ENCODE measurements around the gene DUSP21. TPM values are rescaled to one million over a fixed set of nuclear protein-coding genes. Genes with fewer than 3 reads are reported as not detected.
"Not testable (repeated sequence)": the region's sequence is repeated elsewhere in the genome, so short reads cannot be mapped to it uniquely, and the experiment has no call there.

Gene DUSP21
- not detected for total RNA-seq

- H3K4me1 Mint-ChIP-seq: no peaks in the 10 kb centered on the region
- ATAC-seq: no peak
- H3K9me3 Mint-ChIP-seq (ENCODE audit: low read depth): no peaks in the 10 kb centered on the region
- H3K4me3 Mint-ChIP-seq: no peak within 1 kb of the TSS
- no peak within 1 kb of the TSS for H3K27ac Mint-ChIP-seq
- CTCF ChIA-PET: no interaction called here
- DNase-seq: no peak
- H3K36me3 Mint-ChIP-seq: no peaks in the 10 kb centered on the region
- no peaks in the 10 kb centered on the region for H3K27me3 Mint-ChIP-seq
Measured at GRCh38 chrX:44843753-44844152, at the start of gene DUSP21. DUSP21 (plus strand) TSS chrX:44844021; CDS start chrX:44844133, 112 bp downstream.

GRCh38 chrX:44795945-44796450 lies 47.8 kb upstream of the DUSP21 start:
- no peak for ATAC-seq
- H3K4me3 Mint-ChIP-seq: no peak overlapping the region
- CTCF ChIA-PET: no interaction called here
- no peak for DNase-seq
- no peaks in the 10 kb centered on the region for H3K36me3 Mint-ChIP-seq
- no peaks in the 10 kb centered on the region for H3K27me3 Mint-ChIP-seq
- H3K27ac Mint-ChIP-seq: no peak overlapping the region
- no peaks in the 10 kb centered on the region for H3K9me3 Mint-ChIP-seq (ENCODE audit: low read depth)
- H3K4me1 Mint-ChIP-seq: no peaks in the 10 kb centered on the region

DNA sequence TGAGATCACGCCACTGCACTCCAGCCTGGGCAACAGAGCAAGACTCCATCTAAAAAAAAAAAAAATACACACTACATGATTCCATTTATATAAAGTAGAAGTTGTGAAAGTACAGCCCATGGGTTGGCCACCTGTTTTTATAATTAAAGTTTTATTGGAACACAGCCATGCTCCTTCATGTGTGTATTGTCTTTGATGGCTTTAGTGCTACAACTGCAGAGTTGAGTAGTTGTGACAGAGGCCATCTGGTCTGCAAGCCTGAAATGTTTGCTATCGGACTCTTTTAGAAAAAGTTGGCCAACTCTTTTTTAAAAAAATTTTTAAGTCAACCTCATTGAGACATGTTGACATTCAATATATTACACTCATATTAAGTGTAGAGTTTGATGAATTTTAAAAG lies 41.2 kb upstream of the DUSP21 start:
- Mint-ChIP-seq H3K36me3 (no peaks in the 10 kb centered on the region), H3K9me3 (ENCODE audit: low read depth) (no peaks in the 10 kb centered on the region), H3K4me3 (no peak overlapping the region), H3K4me1 (no peaks in the 10 kb centered on the region), H3K27me3 (no peaks in the 10 kb centered on the region), H3K27ac (no peak overlapping the region)
- DNase-seq: no peak
- no peak for ATAC-seq
- CTCF ChIA-PET: no interaction called here

GRCh38 chrX:44815681-44816080 lies 28.1 kb upstream of the DUSP21 start:
- CTCF ChIA-PET: no interaction called here
- H3K4me1 Mint-ChIP-seq: no peaks in the 10 kb centered on the region
- no peak for DNase-seq
- no peak overlapping the region for H3K4me3 Mint-ChIP-seq
- no peaks in the 10 kb centered on the region for H3K9me3 Mint-ChIP-seq (ENCODE audit: low read depth)
- H3K27me3 Mint-ChIP-seq: no peaks in the 10 kb centered on the region
- no peaks in the 10 kb centered on the region for H3K36me3 Mint-ChIP-seq
- H3K27ac Mint-ChIP-seq: no peak overlapping the region
- no peak for ATAC-seq

DNA sequence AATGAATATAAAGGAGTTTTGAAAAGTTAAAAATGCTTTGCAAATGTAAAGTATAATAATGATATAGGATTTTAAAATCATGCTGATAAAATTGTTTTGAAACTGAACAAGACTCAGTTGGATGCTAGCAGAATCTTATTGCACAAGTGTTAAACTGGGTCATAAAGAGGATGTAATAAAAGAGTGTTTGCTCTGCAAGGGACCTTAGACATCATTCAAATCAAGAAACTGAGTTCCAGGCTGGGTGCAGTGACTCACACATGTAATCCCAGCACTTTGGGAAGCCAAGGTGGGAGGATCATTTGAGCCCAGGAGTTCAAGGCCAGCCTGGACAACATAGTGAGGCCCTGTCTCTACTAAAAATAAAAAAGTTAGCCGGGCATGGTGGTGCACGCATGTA lies 27.5 kb upstream of the DUSP21 start:
- CTCF ChIA-PET: no interaction called here
- DNase-seq (no peak), ATAC-seq (no peak)
- Mint-ChIP-seq H3K9me3 (ENCODE audit: low read depth) (no peaks in the 10 kb centered on the region), H3K27me3 (no peaks in the 10 kb centered on the region), H3K4me3 (no peak overlapping the region), H3K36me3 (no peaks in the 10 kb centered on the region), H3K27ac (no peak overlapping the region), H3K4me1 (no peaks in the 10 kb centered on the region)

DNA sequence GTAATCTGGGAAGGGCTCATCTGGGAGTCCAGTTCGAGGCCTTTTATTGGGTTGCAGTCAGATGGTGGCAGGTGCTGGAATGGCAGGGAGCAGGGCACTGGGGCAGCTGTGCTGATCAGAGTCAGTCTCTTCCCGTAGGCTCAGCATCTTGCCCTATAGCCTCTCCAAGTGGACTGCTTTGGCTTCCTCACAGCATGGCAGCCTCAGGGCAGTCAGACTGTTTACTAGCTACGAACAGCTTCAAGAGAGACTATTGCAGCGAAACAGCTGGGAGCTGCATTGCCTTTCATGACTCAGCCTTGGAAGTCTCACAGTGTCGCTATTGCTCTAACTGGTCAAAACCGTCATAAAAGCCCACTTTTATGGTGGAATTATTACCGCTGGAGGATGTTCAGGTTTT lies 26.8 kb upstream of the DUSP21 start:
- no peaks in the 10 kb centered on the region for H3K4me1 Mint-ChIP-seq
- H3K4me3 Mint-ChIP-seq: no peak overlapping the region
- H3K27me3 Mint-ChIP-seq: no peaks in the 10 kb centered on the region
- no peaks in the 10 kb centered on the region for H3K36me3 Mint-ChIP-seq
- DNase-seq: no peak
- CTCF ChIA-PET: no interaction called here
- peaks cover 2% of the 10 kb centered on the region for H3K9me3 Mint-ChIP-seq (ENCODE audit: low read depth)
- no peak overlapping the region for H3K27ac Mint-ChIP-seq
- ATAC-seq: no peak

GRCh38 chrX:44822601-44823000 lies 21.2 kb upstream of the DUSP21 start:
- Mint-ChIP-seq H3K36me3 (no peaks in the 10 kb centered on the region), H3K27ac (no peak overlapping the region), H3K4me1 (no peaks in the 10 kb centered on the region), H3K27me3 (no peaks in the 10 kb centered on the region), H3K4me3 (no peak overlapping the region), H3K9me3 (ENCODE audit: low read depth) (peaks cover 6% of the 10 kb centered on the region)
- CTCF ChIA-PET: no interaction called here
- DNase-seq (no peak), ATAC-seq (no peak)

GRCh38 chrX:44823193-44823592 lies 20.6 kb upstream of the DUSP21 start:
- H3K4me3 Mint-ChIP-seq; H3K4me1 Mint-ChIP-seq; ATAC-seq; DNase-seq; CTCF ChIA-PET; H3K36me3 Mint-ChIP-seq; H3K9me3 Mint-ChIP-seq (ENCODE audit: low read depth); H3K27ac Mint-ChIP-seq; H3K27me3 Mint-ChIP-seq: not testable (repeated sequence)

DNA sequence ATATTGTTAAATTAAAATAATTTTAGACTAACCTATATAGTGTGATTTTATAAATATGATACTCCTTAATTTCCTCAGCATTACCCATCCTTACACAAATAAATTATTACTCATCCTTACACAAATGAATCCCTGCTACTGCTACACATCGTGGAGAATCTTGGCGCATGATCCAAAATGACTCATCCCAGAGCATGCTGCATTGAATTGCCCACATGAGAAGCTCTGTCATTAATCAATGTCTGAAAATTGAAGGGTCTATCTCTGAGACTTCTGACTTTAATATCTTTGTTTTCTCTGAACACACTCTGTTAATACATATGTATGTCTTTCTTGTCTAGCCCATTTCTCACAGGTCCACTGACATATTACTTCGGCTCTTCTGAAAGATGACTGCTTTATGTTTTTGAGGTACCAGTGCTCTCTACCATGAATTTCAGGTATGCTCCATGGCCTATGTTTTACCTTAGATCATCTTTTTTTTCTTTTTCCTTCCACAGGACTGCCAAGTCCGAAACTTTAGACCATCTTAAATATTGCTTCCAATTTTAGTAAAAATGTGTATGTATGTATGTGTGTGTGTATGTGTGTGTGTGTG lies 15.7 kb upstream of the DUSP21 start:
- Mint-ChIP-seq H3K27me3 (no peaks in the 10 kb centered on the region), H3K27ac (no peak overlapping the region), H3K4me1 (no peaks in the 10 kb centered on the region), H3K36me3 (no peaks in the 10 kb centered on the region), H3K9me3 (ENCODE audit: low read depth) (no peaks in the 10 kb centered on the region), H3K4me3 (no peak overlapping the region)
- ATAC-seq: no peak
- CTCF ChIA-PET: no interaction called here
- no peak for DNase-seq

DNA sequence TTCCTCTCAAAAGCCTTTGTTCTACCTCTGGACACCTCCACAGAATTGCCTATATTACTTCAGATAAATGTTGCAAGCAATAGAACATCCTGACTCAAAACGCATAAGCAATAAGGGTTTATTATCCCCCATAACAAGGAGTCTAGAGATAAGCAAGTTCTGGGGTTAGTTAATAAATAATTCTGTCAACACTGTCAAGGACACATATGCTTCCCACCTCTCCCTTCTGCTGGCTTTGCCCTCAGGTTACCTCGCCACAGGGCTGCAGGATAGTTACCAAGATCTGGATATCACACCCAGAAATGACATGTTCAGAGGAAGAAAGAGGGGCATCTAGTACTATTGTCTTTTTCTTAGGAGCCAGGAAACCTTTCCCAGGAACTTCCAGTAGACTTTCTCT lies 14.0 kb upstream of the DUSP21 start:
- CTCF ChIA-PET: no interaction called here
- Mint-ChIP-seq H3K4me3 (no peak overlapping the region), H3K4me1 (no peaks in the 10 kb centered on the region), H3K9me3 (ENCODE audit: low read depth) (no peaks in the 10 kb centered on the region), H3K36me3 (no peaks in the 10 kb centered on the region), H3K27me3 (no peaks in the 10 kb centered on the region), H3K27ac (no peak overlapping the region)
- ATAC-seq (no peak), DNase-seq (no peak)

- no peaks in the 10 kb centered on the region for H3K27me3 Mint-ChIP-seq
- H3K4me3 Mint-ChIP-seq: no peak overlapping the region
- no peak overlapping the region for H3K27ac Mint-ChIP-seq
- H3K4me1 Mint-ChIP-seq: no peaks in the 10 kb centered on the region
- no peak for ATAC-seq
- DNase-seq: no peak
- no peaks in the 10 kb centered on the region for H3K36me3 Mint-ChIP-seq
- CTCF ChIA-PET: no interaction called here
- H3K9me3 Mint-ChIP-seq (ENCODE audit: low read depth): no peaks in the 10 kb centered on the region
Measured at GRCh38 chrX:44842550-44843317, 1.1 kb upstream of the DUSP21 start.

GRCh38 chrX:44843318-44843702 lies 511 bp upstream of the DUSP21 start:
- ATAC-seq (no peak), DNase-seq (no peak)
- no peak overlapping the region for H3K4me3 Mint-ChIP-seq
- H3K9me3 Mint-ChIP-seq (ENCODE audit: low read depth): no peaks in the 10 kb centered on the region
- no peaks in the 10 kb centered on the region for H3K27me3 Mint-ChIP-seq
- no peaks in the 10 kb centered on the region for H3K36me3 Mint-ChIP-seq
- H3K27ac Mint-ChIP-seq: no peak overlapping the region
- no peaks in the 10 kb centered on the region for H3K4me1 Mint-ChIP-seq
- CTCF ChIA-PET: no interaction called here

- ATAC-seq: no peak
- no peaks in the 10 kb centered on the region for H3K27me3 Mint-ChIP-seq
- H3K36me3 Mint-ChIP-seq: no peaks in the 10 kb centered on the region
- no peak for DNase-seq
- CTCF ChIA-PET: no interaction called here
- H3K4me3 Mint-ChIP-seq: no peak overlapping the region
- no peaks in the 10 kb centered on the region for H3K4me1 Mint-ChIP-seq
- H3K27ac Mint-ChIP-seq: no peak overlapping the region
- H3K9me3 Mint-ChIP-seq (ENCODE audit: low read depth): no peaks in the 10 kb centered on the region
Measured at GRCh38 chrX:44844204-44844603, 383 bp downstream of the DUSP21 start.

DNA sequence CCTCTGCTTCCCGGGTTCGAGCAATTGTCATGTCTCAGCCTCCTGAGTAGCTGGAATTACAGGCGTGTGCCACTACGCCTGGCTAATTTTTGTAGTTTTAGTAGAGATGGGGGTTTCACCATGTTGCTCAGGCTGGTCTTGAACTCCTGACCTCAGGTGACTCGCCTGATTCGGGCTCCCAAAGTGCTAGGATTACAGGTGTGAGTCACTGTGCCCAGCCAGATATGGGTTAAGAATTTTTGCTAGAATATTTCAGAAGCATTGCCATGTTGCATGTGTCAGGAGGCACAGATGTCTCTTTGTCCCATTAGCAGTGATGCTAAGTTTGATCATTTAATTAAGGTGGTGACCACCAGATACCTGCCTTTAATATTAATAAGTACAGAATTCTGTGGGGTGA lies 7.1 kb downstream of the DUSP21 start:
- H3K27ac Mint-ChIP-seq; ATAC-seq; H3K27me3 Mint-ChIP-seq; H3K4me3 Mint-ChIP-seq; H3K36me3 Mint-ChIP-seq; H3K9me3 Mint-ChIP-seq (ENCODE audit: low read depth); H3K4me1 Mint-ChIP-seq; DNase-seq; CTCF ChIA-PET: not testable (repeated sequence)
